Measurements from ENCODE around the gene BRD8. TPM values are rescaled to one million over a fixed set of nuclear protein-coding genes. Genes with fewer than 3 reads are reported as not detected.

BRD8 gene
- total and polyA plus RNA-seq, 8 donors: 42.0 to 212 (median 158) TPM

- Histone ChIP-seq H3K36me3 (peaks cover 0 to 91% of the 10 kb centered on the region in 2 donors), H3K9me3 (no peaks in the 10 kb centered on the region), H3K4me3 (no peak overlapping the region), H3K4me1 (no peaks in the 10 kb centered on the region), H3K27me3 (no peaks in the 10 kb centered on the region), H3K27ac (no peak overlapping the region)
- no peak for TF ChIP-seq CTCF (IDR thresholded peaks at IDR 0.05)
- ATAC-seq (no peak), DNase-seq (no peak)
- intact Hi-C loops (cut with DNase I): no loop called here
These were observed 14.4 kb upstream of the BRD8 start for GRCh38 chr5:138192826-138193225.

- H3K9me3 ChIP-seq: no peaks in the 10 kb centered on the region
- peaks cover 0 to 87% of the 10 kb centered on the region in 2 donors for H3K36me3 ChIP-seq
- intact Hi-C loops (cut with DNase I): loop anchor here in 1 of 2 donors (10.0 kb wide), 1 partner anchor 226 kb away; no protein-coding TSS in a partner anchor
- H3K4me1 ChIP-seq: peaks cover 0 to 13% of the 10 kb centered on the region in 2 donors
- DNase-seq: no peak
- H3K4me3 ChIP-seq: no peak overlapping the region
- H3K27me3 ChIP-seq: no peaks in the 10 kb centered on the region
- no peak for TF ChIP-seq CTCF (IDR thresholded peaks at IDR 0.05)
- no peak for ATAC-seq
- H3K27ac ChIP-seq: no peak overlapping the region
These were observed 10.2 kb upstream of the BRD8 start for GRCh38 chr5:138188626-138189025.

- DNase-seq (no peak), ATAC-seq (peak; percentile 71)
- TF ChIP-seq CTCF (IDR thresholded peaks at IDR 0.05): no peak
- Histone ChIP-seq H3K27me3 (no peaks in the 10 kb centered on the region), H3K36me3 (peaks cover 0 to 69% of the 10 kb centered on the region in 2 donors), H3K4me3 (no peak overlapping the region), H3K9me3 (no peaks in the 10 kb centered on the region), H3K4me1 (peaks cover 0 to 13% of the 10 kb centered on the region in 2 donors), H3K27ac (peak overlapping the region; percentile 20 to 61)
- intact Hi-C loops (cut with DNase I): loop anchor here in 1 of 2 donors (10.0 kb wide), 1 partner anchor 229 kb away; no protein-coding TSS in a partner anchor
These were observed 7.6 kb upstream of the BRD8 start for GRCh38 chr5:138186002-138186447.

- H3K27ac ChIP-seq: no peak overlapping the region
- H3K36me3 ChIP-seq: peaks cover 0 to 37% of the 10 kb centered on the region in 2 donors
- H3K27me3 ChIP-seq: no peaks in the 10 kb centered on the region
- intact Hi-C loops (cut with DNase I): loop anchor here in 1 of 2 donors (10.0 kb wide), 1 partner anchor 232 kb away; no protein-coding TSS in a partner anchor
- H3K4me1 ChIP-seq: peaks cover 11 to 31% of the 10 kb centered on the region in 2 donors
- DNase-seq (no peak), ATAC-seq (no peak)
- no peak overlapping the region for H3K4me3 ChIP-seq
- TF ChIP-seq CTCF (IDR thresholded peaks at IDR 0.05): no peak
- no peaks in the 10 kb centered on the region for H3K9me3 ChIP-seq
These were observed 4.4 kb upstream of the BRD8 start for GRCh38 chr5:138182808-138183207.

GRCh38 chr5:138180841-138181240 is 2.4 kb upstream of the BRD8 start:
- H3K36me3 ChIP-seq: peaks cover 0 to 37% of the 10 kb centered on the region in 2 donors
- intact Hi-C loops (cut with DNase I): loop anchor here in 1 of 2 donors (10.0 kb wide), 1 partner anchor 234 kb away; no protein-coding TSS in a partner anchor
- DNase-seq: no peak
- H3K27me3 ChIP-seq: no peaks in the 10 kb centered on the region
- TF ChIP-seq CTCF (IDR thresholded peaks at IDR 0.05): no peak
- H3K27ac ChIP-seq: no peak overlapping the region
- no peak for ATAC-seq
- H3K4me3 ChIP-seq: no peak overlapping the region
- H3K9me3 ChIP-seq: no peaks in the 10 kb centered on the region
- peaks cover 15 to 38% of the 10 kb centered on the region in 2 donors for H3K4me1 ChIP-seq

Data from left lung (tissue), 10 donors.